GM12878 (cell line): Measurements from ENCODE around the gene E2F1. TPM values are rescaled to one million over a fixed set of nuclear protein-coding genes. Genes with fewer than 3 reads are reported as not detected.
A peak's percentile ranks its signal among the peaks of the same experiment; 100 is the strongest.

Experiments used
- CEBPB ChIP-seq, 2 experiments: fragments of 150-350 bp in 1 of 2; IDR thresholded peaks; 2 replicates each; pipeline ENCODE4 v1.6.1; 2012 to 2014; ENCODE audit warnings: low read depth in 2 of 2, low read length in 2 of 2, borderline replicate concordance in 1 of 2, inconsistent platforms in 1 of 2
- CHD2 ChIP-seq: IDR thresholded peaks from 2 replicates; pipeline ENCODE4 v1.6.1; 2011; ENCODE audit warnings: low read depth, low read length, improper control_type of control experiment, borderline replicate concordance
- E2F4 ChIP-seq: IDR thresholded peaks from 2 replicates; pipeline ENCODE4 v1.6.1; 2012; ENCODE audit warnings: low read depth, low read length, improper control_type of control experiment
- EED ChIP-seq: sonication (generic); IDR thresholded peaks from 2 replicates; pipeline ENCODE4 v1.6.1; 2016; ENCODE audit warnings: antibody characterized with exemption, low read depth
- EZH2 ChIP-seq: IDR thresholded peaks from 2 replicates; pipeline ENCODE4 v1.6.1; 2012; ENCODE audit warnings: low read depth, mild to moderate bottlenecking, control low read depth, inconsistent platforms, low read length, borderline replicate concordance; ENCODE audit not compliant: control insufficient read depth
- JUNB ChIP-seq: IDR thresholded peaks from 2 replicates; pipeline ENCODE4 v1.6.1; 2016; ENCODE audit warnings: antibody characterized with exemption, mild to moderate bottlenecking
- NFYB ChIP-seq: IDR thresholded peaks from 2 replicates; pipeline ENCODE4 v1.6.1; 2011; ENCODE audit warnings: low read depth, mild to moderate bottlenecking, low read length, improper control_type of control experiment, moderate library complexity; ENCODE audit not compliant: insufficient read depth
- NRF1 ChIP-seq: conservative IDR thresholded peaks from 2 replicates; pipeline ENCODE4 v1.6.1; 2011; ENCODE audit warnings: mild to moderate bottlenecking, low read depth, low read length, improper control_type of control experiment
- RCOR1 ChIP-seq: conservative IDR thresholded peaks from 2 replicates; pipeline ENCODE4 v1.6.1; 2012; ENCODE audit warnings: low read depth, low read length, improper control_type of control experiment
- REST ChIP-seq: IDR thresholded peaks from 2 replicates; pipeline ENCODE4 v1.6.1; 2012; ENCODE audit warnings: mild to moderate bottlenecking, low read depth, low read length
- SKIL ChIP-seq: fragments of 450-650 bp; IDR thresholded peaks from 2 replicates; pipeline ENCODE4 v1.6.1; 2017; ENCODE audit warnings: mild to moderate bottlenecking, low read depth, inconsistent platforms; ENCODE audit not compliant: poor library complexity, severe bottlenecking
- SUPT20H ChIP-seq: IDR thresholded peaks from 2 replicates; pipeline ENCODE4 v1.6.1; 2011; ENCODE audit warnings: low read depth, mild to moderate bottlenecking, low read length, moderate library complexity, borderline replicate concordance; ENCODE audit not compliant: control insufficient read depth
- TAF1 ChIP-seq: IDR thresholded peaks from 2 replicates; pipeline ENCODE4 v1.6.1; 2011; ENCODE audit warnings: mild to moderate bottlenecking, low read depth, low read length, borderline replicate concordance
- WRNIP1 ChIP-seq: IDR thresholded peaks from 2 replicates; pipeline ENCODE4 v1.6.1; 2011; ENCODE audit warnings: low read depth, low read length, improper control_type of control experiment, borderline replicate concordance
- ZBTB33 ChIP-seq: fragments of 450-650 bp; IDR thresholded peaks from 2 replicates; pipeline ENCODE4 v1.6.1; 2017; ENCODE audit warnings: mild to moderate bottlenecking
- polyA plus RNA-seq, 11 experiments: library from polyadenylated mRNA; depleted of rRNA in 4 of 11; unstranded in 6 of 11; stranded (reverse) in 5 of 11; fragments of >200 nt; fragmentation: Nextera tagmentation in 4 of 11; fragmentation: Illumina TruSeq in 1 of 11; extraction: Ambion mirVana in 4 of 11; extraction: Trizol in 1 of 11; gene quantifications; 1 replicate in 1 of 11; 2 replicates in 10 of 11; pipeline versions ENCODE4 v1.2.1 to v1.2.3, GENCODE V29; 2011 to 2016; ENCODE audit warnings: inconsistent platforms in 2 of 11, missing spikeins in 2 of 11, low read depth in 1 of 11
- total RNA-seq, 4 experiments: library from RNA; depleted of rRNA in 3 of 4; stranded (reverse); fragments of >200 nt in 3 of 4; fragmentation: Illumina TruSeq in 1 of 4; extraction: Trizol in 1 of 4; gene quantifications; 2 replicates each; pipeline versions ENCODE4 v1.2.1 to v1.2.3, GENCODE V29; 2013 to 2021
- TF ChIP-seq, protein P1 (sequence below): IDR thresholded peaks from 2 replicates; pipeline ENCODE4 v1.6.1; 2012; ENCODE audit warnings: low read length, inconsistent platforms
- TF ChIP-seq, protein P2 (sequence below): IDR thresholded peaks from 2 replicates; pipeline ENCODE4 v1.6.1; 2011; ENCODE audit warnings: borderline replicate concordance, low read depth, mild to moderate bottlenecking, moderate library complexity, mixed read lengths, low read length; ENCODE audit not compliant: insufficient read depth; ENCODE audit errors: extremely low read length

E2F1 gene
- total and polyA plus RNA-seq, 10 of the 15 experiments (the other 5 are each of a cell fraction or from before 2014, with no cell fraction given), result 0.29 to 50.2 (median 19.7) TPM

DNA sequence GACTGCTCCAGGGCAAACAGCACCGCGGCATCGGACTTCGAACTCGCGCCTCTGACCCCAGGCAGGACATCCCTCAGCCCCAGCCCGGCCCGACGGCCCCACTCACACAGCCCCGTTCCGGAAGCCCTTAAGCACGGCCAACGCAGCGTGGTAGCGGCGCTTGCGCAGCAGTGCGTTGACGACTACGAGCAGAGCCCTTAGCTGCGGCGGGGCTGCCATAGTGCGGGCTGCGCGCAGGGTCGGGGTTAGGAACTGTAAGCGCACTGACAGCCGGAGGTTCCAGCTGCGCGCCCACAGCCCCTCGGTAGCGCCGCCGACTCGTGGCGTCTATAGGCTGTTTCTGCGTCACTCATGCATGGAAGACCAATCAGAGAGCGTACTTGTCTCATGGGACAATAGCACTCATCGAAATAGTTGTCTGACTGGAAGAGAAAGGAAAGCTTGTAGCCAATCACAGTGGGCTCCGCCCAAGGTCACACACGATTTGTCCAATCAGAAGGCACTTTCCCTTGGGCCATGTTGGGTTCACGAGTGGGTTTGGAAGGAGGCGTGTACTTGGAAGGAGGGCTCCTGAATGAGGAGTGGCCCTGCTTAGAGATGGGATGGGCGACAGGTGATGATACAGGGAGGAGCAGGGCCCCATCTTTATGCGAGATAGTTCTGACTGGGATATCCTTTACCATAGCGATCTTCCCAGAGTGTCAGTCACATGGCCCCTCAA, 34.0 kb upstream of the E2F1 start, which contains the start of gene PXMP4 (continued):
- TF ChIP-seq ZBTB33 (peak; percentile 31; the same call in 1 of the 2 replicates), NRF1 (peak; percentile 41; the same call in 1 of the 2 replicates), EZH2 (no peak), SKIL (peak; percentile 76), CHD2 (peak; percentile 96), CEBPB (IDR thresholded peaks at IDR 0.05; ENCODE audit: borderline replicate concordance in 1 of 2, low read depth in 2 of 2, low read length in 2 of 2) (no peak), JUNB (no peak), E2F4 (no peak), TAF1 (0 out of 2 replicates have a peak, but pooled peaks have one; percentile 48), RCOR1 (no peak), EED (no peak), NFYB (peak; percentile 90), SUPT20H (no peak), WRNIP1 (no peak), REST (no peak)
- TF ChIP-seq, protein P1, sequence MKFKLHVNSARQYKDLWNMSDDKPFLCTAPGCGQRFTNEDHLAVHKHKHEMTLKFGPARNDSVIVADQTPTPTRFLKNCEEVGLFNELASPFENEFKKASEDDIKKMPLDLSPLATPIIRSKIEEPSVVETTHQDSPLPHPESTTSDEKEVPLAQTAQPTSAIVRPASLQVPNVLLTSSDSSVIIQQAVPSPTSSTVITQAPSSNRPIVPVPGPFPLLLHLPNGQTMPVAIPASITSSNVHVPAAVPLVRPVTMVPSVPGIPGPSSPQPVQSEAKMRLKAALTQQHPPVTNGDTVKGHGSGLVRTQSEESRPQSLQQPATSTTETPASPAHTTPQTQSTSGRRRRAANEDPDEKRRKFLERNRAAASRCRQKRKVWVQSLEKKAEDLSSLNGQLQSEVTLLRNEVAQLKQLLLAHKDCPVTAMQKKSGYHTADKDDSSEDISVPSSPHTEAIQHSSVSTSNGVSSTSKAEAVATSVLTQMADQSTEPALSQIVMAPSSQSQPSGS, result no peak
- TF ChIP-seq, protein P2, sequence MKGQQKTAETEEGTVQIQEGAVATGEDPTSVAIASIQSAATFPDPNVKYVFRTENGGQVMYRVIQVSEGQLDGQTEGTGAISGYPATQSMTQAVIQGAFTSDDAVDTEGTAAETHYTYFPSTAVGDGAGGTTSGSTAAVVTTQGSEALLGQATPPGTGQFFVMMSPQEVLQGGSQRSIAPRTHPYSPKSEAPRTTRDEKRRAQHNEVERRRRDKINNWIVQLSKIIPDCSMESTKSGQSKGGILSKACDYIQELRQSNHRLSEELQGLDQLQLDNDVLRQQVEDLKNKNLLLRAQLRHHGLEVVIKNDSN, result no peak
